ENCODE measurements around the gene LPA.

DNA sequence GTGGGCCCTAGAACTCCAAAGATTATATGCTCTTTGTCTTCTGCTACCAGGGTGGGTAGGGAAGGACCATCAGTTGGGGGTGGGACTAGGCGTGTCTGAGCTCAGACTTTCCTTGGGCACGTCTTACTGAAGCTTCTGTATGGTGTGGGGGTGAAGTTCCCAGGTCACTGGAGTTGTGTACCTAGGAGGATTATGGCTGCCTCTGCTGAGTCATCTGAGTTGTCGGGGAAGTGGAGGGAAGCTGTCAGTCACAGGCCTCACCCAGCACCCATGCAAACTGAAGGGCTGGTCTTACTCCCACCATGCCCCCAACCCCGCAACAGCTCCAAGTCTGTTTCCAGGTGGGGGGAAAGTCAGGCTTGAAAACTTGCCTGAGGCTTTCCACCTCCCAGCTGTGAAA lies 90.1 kb downstream of the LPA start:
- TF ChIP-seq POLR2A (IDR thresholded peaks at IDR 0.05): no peak
- TF ChIP-seq CTCF (IDR thresholded peaks at IDR 0.05): no peak

Measured in uterus (tissue), 2 donors.